Measurements from ENCODE around the gene DCLK2. TPM values are rescaled to one million over a fixed set of nuclear protein-coding genes. Genes with fewer than 3 reads are reported as not detected.

Gene DCLK2
- total RNA-seq, 6 donors from 2014 or later: 2.1 to 16.8 (median 3.3) TPM

DNA sequence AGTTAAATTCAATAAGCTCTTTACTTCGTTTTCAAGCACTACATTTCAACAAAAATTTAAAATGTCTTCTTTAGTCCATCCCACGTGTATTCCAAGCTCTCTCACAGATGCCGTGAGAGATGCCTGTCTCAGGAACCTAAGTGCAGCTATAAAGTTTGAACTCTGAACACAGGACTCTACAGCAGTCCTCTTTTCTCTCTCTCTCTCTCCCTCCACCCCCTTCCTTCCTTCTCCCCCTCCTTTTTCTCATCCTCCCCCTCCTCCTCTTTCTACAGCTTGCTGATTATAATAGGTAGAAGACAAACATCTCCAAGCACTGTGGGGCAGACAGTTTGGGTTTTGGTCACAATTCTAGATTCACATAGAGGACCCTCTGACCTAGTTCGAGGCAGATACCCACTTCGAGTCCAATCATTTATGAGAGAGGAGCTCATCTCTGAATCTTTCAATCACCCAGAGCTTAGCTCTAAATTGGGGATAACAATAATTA lies 31.5 kb upstream of the DCLK2 start:
- Histone ChIP-seq H3K27ac (no peak overlapping the region), H3K27me3 (no peaks in the 10 kb centered on the region), H3K4me1 (no peaks in the 10 kb centered on the region), H3K36me3 (no peaks in the 10 kb centered on the region), H3K4me3 (no peak overlapping the region), H3K9me3 (no peaks in the 10 kb centered on the region)
- TF ChIP-seq EP300 (IDR thresholded peaks at IDR 0.05): no peak
- TF ChIP-seq POLR2A (IDR thresholded peaks at IDR 0.05): no peak
- no peak for TF ChIP-seq CTCF (IDR thresholded peaks at IDR 0.05)
- TF ChIP-seq POLR2AphosphoS5 (IDR thresholded peaks at IDR 0.05): no peak
- ATAC-seq (ENCODE audit: low FRiP score in 2 of 2) (no peak), DNase-seq (no peak)
- 68 to 72% methylated on average over 5 of the region's 5 CpGs for WGBS, 2 donors

- TF ChIP-seq POLR2A (IDR thresholded peaks at IDR 0.05): no peak
- TF ChIP-seq EP300 (IDR thresholded peaks at IDR 0.05): no peak
- TF ChIP-seq CTCF (IDR thresholded peaks at IDR 0.05): no peak
- no peak for TF ChIP-seq POLR2AphosphoS5 (IDR thresholded peaks at IDR 0.05)
- Histone ChIP-seq H3K4me3 (no peak overlapping the region), H3K27me3 (no peaks in the 10 kb centered on the region), H3K27ac (no peak overlapping the region), H3K36me3 (no peaks in the 10 kb centered on the region), H3K4me1 (no peaks in the 10 kb centered on the region), H3K9me3 (no peaks in the 10 kb centered on the region)
- no peak for ATAC-seq (ENCODE audit: low FRiP score in 2 of 2)
- no peak for DNase-seq
Observed at GRCh38 chr4:150047546-150047945, 30.7 kb upstream of the DCLK2 start.

DNA sequence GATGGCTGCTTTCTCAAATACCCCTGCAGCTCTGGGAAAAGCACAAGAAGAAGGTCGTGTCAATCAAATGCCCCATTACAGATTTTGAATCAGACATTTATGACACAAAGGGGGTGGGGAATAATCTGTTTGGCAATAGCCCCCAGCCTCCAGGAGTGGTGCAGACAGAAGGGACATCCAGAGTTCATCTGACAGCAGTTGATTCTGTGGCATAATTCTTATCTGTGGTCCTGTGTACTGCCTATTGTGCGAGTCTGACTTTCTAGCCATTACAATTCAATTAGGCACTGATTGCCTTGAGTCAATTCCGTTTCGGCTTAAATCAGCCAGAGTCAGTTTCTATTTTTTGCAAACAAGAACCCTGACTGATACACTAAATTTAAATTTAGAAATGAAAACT lies 28.6 kb upstream of the DCLK2 start:
- Histone ChIP-seq H3K4me1 (no peaks in the 10 kb centered on the region), H3K4me3 (no peak overlapping the region), H3K36me3 (no peaks in the 10 kb centered on the region), H3K27me3 (no peaks in the 10 kb centered on the region), H3K27ac (no peak overlapping the region), H3K9me3 (no peaks in the 10 kb centered on the region)
- WGBS, 2 donors: 93% methylated on average over 4 of the region's 4 CpGs
- no peak for TF ChIP-seq EP300 (IDR thresholded peaks at IDR 0.05)
- TF ChIP-seq POLR2AphosphoS5 (IDR thresholded peaks at IDR 0.05): no peak
- no peak for TF ChIP-seq POLR2A (IDR thresholded peaks at IDR 0.05)
- TF ChIP-seq CTCF (IDR thresholded peaks at IDR 0.05): no peak
- ATAC-seq (ENCODE audit: low FRiP score in 2 of 2): no peak
- DNase-seq: no peak

DNA sequence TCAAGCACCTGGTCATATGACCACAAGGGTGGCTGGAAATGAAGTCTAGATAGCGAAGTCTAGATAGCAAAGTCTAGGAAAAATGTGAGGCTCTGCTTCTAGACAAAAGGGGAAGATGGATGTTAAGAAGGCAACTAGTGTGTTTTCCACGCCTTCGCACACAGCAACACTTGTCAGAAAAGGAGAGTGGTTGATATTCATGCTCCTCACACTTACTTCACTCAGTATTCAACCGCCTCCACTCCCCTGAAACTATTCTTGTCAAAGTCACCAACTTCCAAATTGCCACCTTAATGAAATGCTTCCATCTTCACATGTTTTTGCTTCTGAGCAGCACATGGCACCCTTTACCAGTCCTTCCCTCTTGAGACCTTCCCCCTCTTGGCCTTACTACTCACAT lies 27.7 kb upstream of the DCLK2 start:
- peaks cover 0 to under 1% (median 0%) of the 10 kb centered on the region in 4 donors for H3K9me3 ChIP-seq
- WGBS, 2 donors: 93 to 94% methylated on average over 4 of the region's 4 CpGs
- H3K27me3 ChIP-seq: no peaks in the 10 kb centered on the region
- H3K4me1 ChIP-seq: no peaks in the 10 kb centered on the region
- ATAC-seq (ENCODE audit: low FRiP score in 2 of 2) (no peak), DNase-seq (no peak)
- H3K36me3 ChIP-seq: no peaks in the 10 kb centered on the region
- H3K4me3 ChIP-seq: no peak overlapping the region
- no peak overlapping the region for H3K27ac ChIP-seq
- no peak for TF ChIP-seq EP300 (IDR thresholded peaks at IDR 0.05)
- TF ChIP-seq POLR2A (IDR thresholded peaks at IDR 0.05): no peak
- no peak for TF ChIP-seq CTCF (IDR thresholded peaks at IDR 0.05)
- TF ChIP-seq POLR2AphosphoS5 (IDR thresholded peaks at IDR 0.05): no peak

GRCh38 chr4:150051111-150051510 lies 27.1 kb upstream of the DCLK2 start:
- H3K27ac ChIP-seq: no peak overlapping the region
- no peak overlapping the region for H3K4me3 ChIP-seq
- H3K27me3 ChIP-seq: no peaks in the 10 kb centered on the region
- no peak for DNase-seq
- no peak for TF ChIP-seq POLR2AphosphoS5 (IDR thresholded peaks at IDR 0.05)
- no peak for TF ChIP-seq POLR2A (IDR thresholded peaks at IDR 0.05)
- no peak for TF ChIP-seq EP300 (IDR thresholded peaks at IDR 0.05)
- no peak for TF ChIP-seq CTCF (IDR thresholded peaks at IDR 0.05)
- peaks cover 0 to 3% (median 0%) of the 10 kb centered on the region in 4 donors for H3K9me3 ChIP-seq
- no peaks in the 10 kb centered on the region for H3K36me3 ChIP-seq
- no peaks in the 10 kb centered on the region for H3K4me1 ChIP-seq
- 76 to 84% methylated on average over 3 of the region's 3 CpGs for WGBS, 2 donors
- no peak for ATAC-seq (ENCODE audit: low FRiP score in 2 of 2)

Measured in upper lobe of left lung (tissue), 6 donors.